Measurements from ENCODE around the gene NRBF2. TPM values are rescaled to one million over a fixed set of nuclear protein-coding genes. Genes with fewer than 3 reads are reported as not detected.
A peak's percentile ranks its signal among the peaks of the same experiment; 100 is the strongest.

The NRBF2 gene
- total RNA-seq, 1 experiment from 2014 or later: 24.8 TPM

GRCh38 chr10:63133821-63134557, 861 bp downstream of the NRBF2 start:
- CTCF ChIA-PET: interaction anchor here (0.6 kb wide), 1 partner anchor 691 kb away, joined by 4 read pairs; no protein-coding TSS in a partner anchor
- H3K27me3 ChIP-seq (replicated peaks; ENCODE audit: insufficient read depth, low read depth, low read length, poor library complexity): no peaks in the 10 kb centered on the region

DNA sequence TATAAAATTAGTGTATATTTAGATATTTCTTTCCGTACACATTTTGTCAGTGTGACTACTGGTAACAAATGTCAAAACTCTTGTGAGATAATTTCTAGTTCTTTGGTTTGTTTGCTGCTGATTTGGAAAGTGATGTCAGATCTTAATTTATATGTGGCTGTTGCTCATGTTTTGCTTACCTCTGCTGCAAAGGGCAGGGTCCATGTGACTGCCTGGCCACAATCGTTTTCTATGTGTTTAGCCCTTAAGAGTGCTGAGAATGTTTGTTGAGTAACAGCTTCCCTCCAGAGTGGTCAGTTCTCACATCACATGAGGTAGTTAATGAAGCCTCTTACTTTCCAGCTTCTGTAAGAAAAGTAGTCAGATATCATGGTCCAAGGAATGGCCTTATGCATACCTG, 4.2 kb downstream of the NRBF2 start:
- no peak for DNase-seq (ENCODE audit: low spot score)
- intact Hi-C loops (cut with micrococcal nuclease; ENCODE audit: unreplicated experiment): no loop called here
- CTCF ChIA-PET: no interaction called here
- H3K9me3 ChIP-seq (ENCODE audit: low read depth, low read length, poor library complexity, severe bottlenecking): no peaks in the 10 kb centered on the region
- H3K4me1 ChIP-seq (ENCODE audit: insufficient read depth, low read length, poor library complexity, severe bottlenecking): no peaks in the 10 kb centered on the region
- POLR2A ChIA-PET (ENCODE audit: low non-redundant PET): no interaction called here
- BruUV-seq (replicated peaks): no TSS peak
- no peaks in the 10 kb centered on the region for H3K36me3 ChIP-seq (ENCODE audit: insufficient read depth, low read length, poor library complexity, severe bottlenecking)
- H3K27me3 ChIP-seq (replicated peaks; ENCODE audit: insufficient read depth, low read depth, low read length, poor library complexity): no peaks in the 10 kb centered on the region
- H3K27ac ChIP-seq (ENCODE audit: low read depth, low read length, poor library complexity, severe bottlenecking): no peak overlapping the region
- no peak for TF ChIP-seq CTCF (conservative IDR thresholded peaks at IDR 0.05; ENCODE audit: low read depth, low read length)
- no peak for TF ChIP-seq EZH2 (IDR thresholded peaks at IDR 0.05; ENCODE audit: borderline replicate concordance, low read depth, low read length, poor library complexity, severe bottlenecking)
- H3K4me3 ChIP-seq (ENCODE audit: low read depth, low read length, poor library complexity, severe bottlenecking): no peak overlapping the region

More at GRCh38 chr10:63133821-63134557, 861 bp downstream of the NRBF2 start:
- TF ChIP-seq CTCF (conservative IDR thresholded peaks at IDR 0.05; ENCODE audit: low read depth, low read length) (0 out of 2 replicates have a peak, but pooled peaks have one; percentile 7), EZH2 (IDR thresholded peaks at IDR 0.05; ENCODE audit: borderline replicate concordance, low read depth, low read length, poor library complexity, severe bottlenecking) (no peak)
- H3K27ac ChIP-seq (ENCODE audit: low read depth, low read length, poor library complexity, severe bottlenecking): peak overlapping the region; percentile 87
- POLR2A ChIA-PET (ENCODE audit: low non-redundant PET): interaction anchor here (0.6 to 0.7 kb wide), 2 partner anchors 579 to 722 kb away, joined by 3 to 5 read pairs; no protein-coding TSS in a partner anchor
- no peak for DNase-seq (ENCODE audit: low spot score)
- H3K36me3 ChIP-seq (ENCODE audit: insufficient read depth, low read length, poor library complexity, severe bottlenecking): no peaks in the 10 kb centered on the region
- H3K9me3 ChIP-seq (ENCODE audit: low read depth, low read length, poor library complexity, severe bottlenecking): no peaks in the 10 kb centered on the region
- intact Hi-C loops (cut with micrococcal nuclease; ENCODE audit: unreplicated experiment): loop anchor here (2.0 kb wide), 1 partner anchor 319 kb away; no protein-coding TSS in a partner anchor
- H3K4me3 ChIP-seq (ENCODE audit: low read depth, low read length, poor library complexity, severe bottlenecking): peak overlapping the region; percentile 85
- no TSS peak for BruUV-seq (replicated peaks)
- no peaks in the 10 kb centered on the region for H3K4me1 ChIP-seq (ENCODE audit: insufficient read depth, low read length, poor library complexity, severe bottlenecking)

DNA sequence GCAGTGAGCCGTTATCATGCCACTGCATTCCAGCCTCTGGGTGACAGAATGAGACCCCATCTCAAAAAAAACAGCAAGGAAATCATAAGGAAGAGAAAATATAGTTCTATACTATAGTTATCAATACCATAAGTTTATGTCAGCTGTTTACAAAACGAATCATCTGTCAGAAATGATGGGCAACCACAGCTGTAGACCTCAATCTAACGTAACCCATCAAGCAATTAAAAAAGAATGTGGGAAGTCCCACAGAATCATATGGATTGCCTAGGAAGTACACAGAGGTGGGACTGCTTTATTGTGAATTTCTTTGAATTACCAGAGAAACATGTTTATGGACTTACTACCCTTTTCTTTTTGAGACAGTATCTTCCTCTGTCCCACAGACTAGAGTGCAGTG, 6.9 kb downstream of the NRBF2 start:
- H3K4me1 ChIP-seq (ENCODE audit: insufficient read depth, low read length, poor library complexity, severe bottlenecking): no peaks in the 10 kb centered on the region
- no peak for DNase-seq (ENCODE audit: low spot score)
- POLR2A ChIA-PET (ENCODE audit: low non-redundant PET): interaction anchor here (0.6 kb wide), 1 partner anchor 34 kb away, joined by 4 read pairs; no protein-coding TSS in a partner anchor
- BruUV-seq (replicated peaks): no TSS peak
- no peak overlapping the region for H3K27ac ChIP-seq (ENCODE audit: low read depth, low read length, poor library complexity, severe bottlenecking)
- no peaks in the 10 kb centered on the region for H3K27me3 ChIP-seq (replicated peaks; ENCODE audit: insufficient read depth, low read depth, low read length, poor library complexity)
- H3K9me3 ChIP-seq (ENCODE audit: low read depth, low read length, poor library complexity, severe bottlenecking): no peaks in the 10 kb centered on the region
- H3K4me3 ChIP-seq (ENCODE audit: low read depth, low read length, poor library complexity, severe bottlenecking): no peak overlapping the region
- intact Hi-C loops (cut with micrococcal nuclease; ENCODE audit: unreplicated experiment): no loop called here
- TF ChIP-seq EZH2 (IDR thresholded peaks at IDR 0.05; ENCODE audit: borderline replicate concordance, low read depth, low read length, poor library complexity, severe bottlenecking): no peak
- no peak for TF ChIP-seq CTCF (conservative IDR thresholded peaks at IDR 0.05; ENCODE audit: low read depth, low read length)
- CTCF ChIA-PET: no interaction called here
- no peaks in the 10 kb centered on the region for H3K36me3 ChIP-seq (ENCODE audit: insufficient read depth, low read length, poor library complexity, severe bottlenecking)
